Activated CD4-positive, alpha-beta T cell treated with anti-CD3 and anti-CD28 coated beads for 36 hours (primary cell): Measurements from ENCODE around the gene TSHZ2. TPM values are rescaled to one million over a fixed set of nuclear protein-coding genes. Genes with fewer than 3 reads are reported as not detected.
"Not testable (repeated sequence)": the region's sequence is repeated elsewhere in the genome, so short reads cannot be mapped to it uniquely, and the experiment has no call there.

Source experiments
- ATAC-seq: fragments of 200-7000 bp; cut with Tn5 transposase; one replicate; pipeline ENCODE4 v1.10.0; 2021; ENCODE audit warnings: mild to moderate bottlenecking, moderate library complexity
- CTCF ChIA-PET: fragments of 350-600 bp; sonication (Branson Sonifier 250); formaldehyde crosslinking; loops from one replicate; lab custom pipeline; 2021; ENCODE audit warnings: antibody characterized with exemption; lab: Charles Lee
- POLR2A ChIA-PET: fragments of 350-600 bp; sonication (Branson Sonifier 250); formaldehyde crosslinking; loops from one replicate; lab custom pipeline; 2021; ENCODE audit warnings: antibody characterized with exemption, inconsistent platforms; lab: Charles Lee
- DNase-seq: peaks from one replicate; pipeline ENCODE4 v3.0.0-alpha.2; 2020
- H3K27ac Mint-ChIP-seq: one replicate; pipeline ENCODE4 v1.8.0; 2021; ENCODE audit warnings: mixed read lengths
- H3K27me3 Mint-ChIP-seq: one replicate; pipeline ENCODE4 v1.8.0; 2021; ENCODE audit warnings: mixed read lengths
- H3K36me3 Mint-ChIP-seq: one replicate; pipeline ENCODE4 v1.8.0; 2021; ENCODE audit warnings: low read depth, mixed read lengths
- H3K4me1 Mint-ChIP-seq: one replicate; pipeline ENCODE4 v1.8.0; 2021; ENCODE audit warnings: mixed read lengths
- H3K4me3 Mint-ChIP-seq: one replicate; pipeline ENCODE4 v1.8.0; 2021; ENCODE audit warnings: mild to moderate bottlenecking, moderate library complexity, mixed read lengths
- H3K9me3 Mint-ChIP-seq: one replicate; pipeline ENCODE4 v1.8.0; 2021; ENCODE audit warnings: low read depth, mixed read lengths
- intact Hi-C, 2 experiments: fragments of 100-400 bp; cut with DNase I in 1 of 2; cut with micrococcal nuclease in 1 of 2; formaldehyde crosslinking; loops; one replicate each; pipeline versions ENCODE4 v1.14.2 to v1.15.1; 2022 to 2024; cut with DNase I, micrococcal nuclease
- total RNA-seq, 2 experiments: library from RNA; stranded (reverse); gene quantifications; one replicate each; pipeline ENCODE4 v1.2.3, GENCODE V29; 2021

The TSHZ2 gene
- total RNA-seq, 2 experiments from 2014 or later, result 25.9 to 43.6 TPM

DNA sequence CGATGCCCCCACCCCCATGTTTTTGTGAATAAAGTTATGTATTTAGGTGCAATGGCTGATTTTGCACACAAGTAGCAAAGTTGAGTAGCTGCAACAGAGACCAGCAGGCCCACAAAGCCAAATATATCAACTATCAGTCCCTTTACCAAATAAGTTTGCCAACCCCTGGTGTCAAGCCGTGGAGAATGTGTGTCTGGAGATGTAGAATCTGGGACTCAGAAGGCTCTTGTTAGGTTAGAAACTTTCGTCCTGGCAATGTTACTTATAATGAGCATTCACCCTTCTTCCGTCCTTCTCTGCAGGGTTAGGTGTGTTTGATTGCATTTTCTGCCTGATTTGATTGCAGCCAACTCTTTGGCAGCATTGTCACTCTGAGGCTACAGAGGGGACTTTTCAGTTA is 563.7 kb downstream of the TSHZ2 start:
- ATAC-seq (no peak), DNase-seq (no peak)
- intact Hi-C loops, result no loop called here
- Mint-ChIP-seq H3K36me3 (no peaks in the 10 kb centered on the region), H3K27ac (no peak overlapping the region), H3K27me3 (no peaks in the 10 kb centered on the region), H3K4me3 (no peak overlapping the region), H3K9me3 (no peaks in the 10 kb centered on the region), H3K4me1 (no peaks in the 10 kb centered on the region)
- ChIA-PET POLR2A (no interaction called here), CTCF (no interaction called here)

DNA sequence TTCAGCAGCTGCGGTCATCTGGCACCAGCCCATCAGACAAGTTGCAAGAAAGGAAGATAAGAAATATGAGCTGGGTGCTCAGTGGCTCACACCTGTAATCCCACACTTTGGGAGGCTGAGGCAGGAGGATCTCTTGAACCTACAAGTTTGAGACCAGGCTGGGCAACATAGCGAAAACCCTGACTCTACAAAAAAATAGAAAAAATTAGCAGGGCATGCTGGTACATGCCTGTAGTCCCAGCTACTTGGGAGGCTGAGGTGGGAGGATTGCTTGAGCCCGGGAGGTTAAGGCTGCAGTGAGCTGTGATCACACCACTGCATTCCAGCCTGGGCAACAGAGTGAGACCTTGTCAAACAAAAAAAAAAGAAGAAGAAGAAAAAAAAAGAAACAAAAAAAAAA is 564.2 kb downstream of the TSHZ2 start:
- H3K27ac Mint-ChIP-seq, H3K36me3 Mint-ChIP-seq, H3K4me3 Mint-ChIP-seq, H3K9me3 Mint-ChIP-seq, CTCF ChIA-PET, H3K27me3 Mint-ChIP-seq, POLR2A ChIA-PET, DNase-seq, H3K4me1 Mint-ChIP-seq, intact Hi-C loops, ATAC-seq: not testable (repeated sequence)

GRCh38 chr20:53539516-53539915 is 567.4 kb downstream of the TSHZ2 start:
- ChIA-PET CTCF (no interaction called here), POLR2A (no interaction called here)
- no peaks in the 10 kb centered on the region for H3K9me3 Mint-ChIP-seq
- no peaks in the 10 kb centered on the region for H3K4me1 Mint-ChIP-seq
- ATAC-seq (no peak), DNase-seq (no peak)
- no peaks in the 10 kb centered on the region for H3K27me3 Mint-ChIP-seq
- H3K27ac Mint-ChIP-seq, result no peak overlapping the region
- intact Hi-C loops, result no loop called here
- no peak overlapping the region for H3K4me3 Mint-ChIP-seq
- no peaks in the 10 kb centered on the region for H3K36me3 Mint-ChIP-seq
